Measurements from ENCODE around the gene STAU1.
A peak's percentile ranks its signal among the peaks of the same experiment; 100 is the strongest.
"Not testable (repeated sequence)": the region's sequence is repeated elsewhere in the genome, so short reads cannot be mapped to it uniquely, and the experiment has no call there.

Gene STAU1

GRCh38 chr20:49136817-49137571 is 51.1 kb downstream of the STAU1 start:
- H3K4me3 ChIP-seq (ENCODE audit: low read length): no peak overlapping the region
- no peak for DNase-seq (ENCODE audit: low read depth, low spot score)

GRCh38 chr20:49134797-49135196 is 53.3 kb downstream of the STAU1 start:
- DNase-seq (ENCODE audit: low read depth, low spot score); H3K4me3 ChIP-seq (ENCODE audit: low read length): not testable (repeated sequence)

GRCh38 chr20:49133571-49133970 is 54.6 kb downstream of the STAU1 start:
- DNase-seq (ENCODE audit: low read depth, low spot score): no peak
- H3K4me3 ChIP-seq (ENCODE audit: low read length): no peak overlapping the region

GRCh38 chr20:49132995-49133478 is 55.1 kb downstream of the STAU1 start:
- peak; percentile 58 for DNase-seq (ENCODE audit: low read depth, low spot score)
- no peak overlapping the region for H3K4me3 ChIP-seq (ENCODE audit: low read length)

- no peak overlapping the region for H3K4me3 ChIP-seq (ENCODE audit: low read length)
- DNase-seq (ENCODE audit: low read depth, low spot score): no peak
Observed at GRCh38 chr20:49123982-49124381, 64.2 kb downstream of the STAU1 start.

- no peak overlapping the region for H3K4me3 ChIP-seq (ENCODE audit: low read length)
- no peak for DNase-seq (ENCODE audit: low read depth, low spot score)
Observed at GRCh38 chr20:49122920-49123319, 65.2 kb downstream of the STAU1 start.

- H3K4me3 ChIP-seq (ENCODE audit: low read length): no peak overlapping the region
- DNase-seq (ENCODE audit: low read depth, low spot score): no peak
Observed at GRCh38 chr20:49119988-49120387, 68.1 kb downstream of the STAU1 start.

GRCh38 chr20:49118307-49118706 is 69.8 kb downstream of the STAU1 start:
- DNase-seq (ENCODE audit: low read depth, low spot score): no peak

GRCh38 chr20:49115564-49115963 is 72.6 kb downstream of the STAU1 start:
- no peak for DNase-seq (ENCODE audit: low read depth, low spot score)
- no peak overlapping the region for H3K4me3 ChIP-seq (ENCODE audit: low read length)

More at GRCh38 chr20:49118307-49118706, 69.8 kb downstream of the STAU1 start:
- H3K4me3 ChIP-seq (ENCODE audit: low read length): no peak overlapping the region

GRCh38 chr20:49112596-49113274 is 75.4 kb downstream of the STAU1 start:
- no peak overlapping the region for H3K4me3 ChIP-seq (ENCODE audit: low read length)
- DNase-seq (ENCODE audit: low read depth, low spot score): no peak

GRCh38 chr20:49110767-49111694 is 77.1 kb downstream of the STAU1 start:
- no peak for DNase-seq (ENCODE audit: low read depth, low spot score)
- no peak overlapping the region for H3K4me3 ChIP-seq (ENCODE audit: low read length)

GRCh38 chr20:49106328-49106727 is 81.8 kb downstream of the STAU1 start:
- no peak for DNase-seq (ENCODE audit: low read depth, low spot score)
- H3K4me3 ChIP-seq (ENCODE audit: low read length): no peak overlapping the region

- DNase-seq (ENCODE audit: low read depth, low spot score): not testable (repeated sequence)
Observed at GRCh38 chr20:49104979-49105547, 83.1 kb downstream of the STAU1 start.

GRCh38 chr20:49104365-49104648 is 83.8 kb downstream of the STAU1 start:
- no peak overlapping the region for H3K4me3 ChIP-seq (ENCODE audit: low read length)
- DNase-seq (ENCODE audit: low read depth, low spot score): no peak

More at GRCh38 chr20:49104979-49105547, 83.1 kb downstream of the STAU1 start:
- H3K4me3 ChIP-seq (ENCODE audit: low read length): not testable (repeated sequence)

- no peak for DNase-seq (ENCODE audit: low read depth, low spot score)
- no peak overlapping the region for H3K4me3 ChIP-seq (ENCODE audit: low read length)
Observed at GRCh38 chr20:49103647-49104364, 84.3 kb downstream of the STAU1 start.

- DNase-seq (ENCODE audit: low read depth, low spot score): no peak
- H3K4me3 ChIP-seq (ENCODE audit: low read length): no peak overlapping the region
Observed at GRCh38 chr20:49103019-49103418, 85.1 kb downstream of the STAU1 start.

- DNase-seq (ENCODE audit: low read depth, low spot score): no peak
Observed at GRCh38 chr20:49100972-49101371, 87.2 kb downstream of the STAU1 start.

GRCh38 chr20:49100292-49100691 is 87.8 kb downstream of the STAU1 start:
- H3K4me3 ChIP-seq (ENCODE audit: low read length); DNase-seq (ENCODE audit: low read depth, low spot score): not testable (repeated sequence)

More at GRCh38 chr20:49100972-49101371, 87.2 kb downstream of the STAU1 start:
- H3K4me3 ChIP-seq (ENCODE audit: low read length): no peak overlapping the region

GRCh38 chr20:49099011-49099410 is 89.1 kb downstream of the STAU1 start:
- DNase-seq (ENCODE audit: low read depth, low spot score): no peak
- no peak overlapping the region for H3K4me3 ChIP-seq (ENCODE audit: low read length)
